Right lobe of liver (tissue), 4 donors: Measurements from ENCODE around the gene GABRG3.

Experiments
- CTCF ChIP-seq, 4 donors: fragments of 200-600 bp in 3 of 4; fragments of 450-650 bp in 1 of 4; IDR thresholded peaks; one replicate each; pipeline versions ENCODE4 v1.5.1 to v1.8.0; 2016 to 2022; ENCODE audit warnings: antibody characterized with exemption in 4 of 4, mild to moderate bottlenecking in 2 of 4
- POLR2A ChIP-seq: fragments of 450-650 bp; IDR thresholded peaks from one replicate; pipeline ENCODE4 v1.6.1; 2017; ENCODE audit warnings: antibody characterized with exemption, mild to moderate bottlenecking
- donor health status: DM: no; HTN: no; CAD: no.
- donor health status: DM: no; HTN: no; CAD: no.
- donor health status: DM: no; HTN: yes; CAD: no.

- no peak for TF ChIP-seq CTCF (IDR thresholded peaks at IDR 0.05)
- TF ChIP-seq POLR2A: no peak
These were observed 509.2 kb downstream of the GABRG3 start for GRCh38 chr15:27480141-27480530.
